NCI-H510A treated with DMSO at 0.1 percent for 48 hours (cell line): ENCODE data around the gene EML4.

Experiments used
- DNase-seq: peaks from one replicate; lab custom pipeline; 2025; lab: John Stamatoyannopoulos, UW

Gene EML4

DNA sequence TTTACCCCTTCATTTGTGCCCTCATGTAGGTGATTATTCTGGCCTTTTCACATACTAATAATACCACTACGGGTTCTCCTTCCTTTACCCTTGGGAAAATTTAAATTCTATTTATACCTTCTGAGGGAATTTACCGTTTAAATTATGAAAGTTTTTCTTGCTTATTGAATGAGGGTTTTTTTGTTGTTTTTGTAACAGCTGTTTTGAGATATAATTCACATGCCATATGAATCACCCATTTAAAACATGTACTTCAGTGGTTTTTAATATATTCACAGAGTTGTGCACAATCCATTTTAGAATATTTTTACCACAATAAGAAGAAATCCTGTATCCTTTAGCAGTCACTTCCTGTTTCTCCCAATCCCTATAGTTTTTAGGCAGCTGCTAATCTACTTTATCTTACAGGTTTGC, 54.7 kb downstream of the EML4 start:
- DNase-seq = no peak

- peak; percentile 57 for DNase-seq
These were observed 55.4 kb downstream of the EML4 start for GRCh38 chr2:42224422-42225067.

DNA sequence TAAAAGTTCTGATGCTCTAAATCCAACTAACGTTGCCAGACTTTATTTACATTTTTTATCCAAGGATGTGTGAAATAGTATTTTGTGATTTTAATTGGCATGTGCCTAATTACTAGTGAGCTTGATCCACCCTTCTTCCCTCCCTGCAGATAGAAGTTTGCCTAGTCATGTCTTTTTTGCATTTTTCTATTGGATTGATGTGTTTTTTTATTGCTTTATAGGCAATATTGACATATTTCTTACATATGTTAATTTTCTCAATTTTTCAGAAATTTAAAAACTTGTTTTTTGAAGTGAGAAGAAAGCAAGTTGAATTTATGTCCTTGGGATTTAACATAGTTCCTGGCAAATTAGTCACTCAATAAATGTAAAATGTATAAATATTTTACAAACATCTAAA, 56.4 kb downstream of the EML4 start:
- DNase-seq = no peak

DNA sequence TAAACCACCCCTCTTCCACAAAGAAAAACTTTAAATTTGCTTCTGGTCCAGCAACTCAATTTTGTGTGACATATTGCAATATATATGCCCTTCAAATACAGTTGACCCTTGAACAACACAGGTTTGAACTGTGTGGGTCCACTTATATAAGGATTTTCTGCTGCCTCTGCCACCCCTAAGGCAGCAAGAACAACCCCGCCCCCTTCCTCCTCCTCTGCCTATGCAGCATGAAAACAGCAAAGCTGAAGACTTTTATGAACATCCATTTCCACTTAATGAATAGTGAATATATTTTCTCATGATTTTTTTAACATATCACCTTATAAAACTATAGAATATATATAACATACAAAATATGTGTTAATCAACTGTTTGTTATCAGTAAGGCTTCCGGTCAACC, 58.3 kb downstream of the EML4 start:
- no peak for DNase-seq

GRCh38 chr2:42228101-42228500, 58.9 kb downstream of the EML4 start:
- DNase-seq = no peak

DNA sequence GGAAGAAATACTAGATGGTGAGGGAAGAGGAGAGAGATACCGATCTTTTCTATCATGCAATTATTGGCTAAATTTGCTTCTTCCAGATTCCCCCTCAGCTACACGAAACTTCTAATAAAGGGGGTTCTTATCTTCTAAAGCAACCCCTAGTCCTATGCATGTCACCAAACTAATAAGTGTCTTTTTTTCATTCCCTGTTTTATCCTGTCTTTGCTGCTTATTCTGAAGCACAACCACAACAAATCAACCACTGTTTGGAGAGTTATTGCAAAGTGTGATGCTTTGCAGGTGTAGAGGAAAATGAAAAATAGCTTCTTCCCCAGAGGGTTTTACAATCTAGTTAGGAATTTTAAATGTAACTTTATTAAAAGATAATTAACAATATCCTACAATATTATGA, 60.8 kb downstream of the EML4 start:
- DNase-seq = no peak

- DNase-seq = no peak
These were observed 61.7 kb downstream of the EML4 start for GRCh38 chr2:42230891-42231290.

- no peak for DNase-seq
These were observed 62.9 kb downstream of the EML4 start for GRCh38 chr2:42232024-42232423.

DNA sequence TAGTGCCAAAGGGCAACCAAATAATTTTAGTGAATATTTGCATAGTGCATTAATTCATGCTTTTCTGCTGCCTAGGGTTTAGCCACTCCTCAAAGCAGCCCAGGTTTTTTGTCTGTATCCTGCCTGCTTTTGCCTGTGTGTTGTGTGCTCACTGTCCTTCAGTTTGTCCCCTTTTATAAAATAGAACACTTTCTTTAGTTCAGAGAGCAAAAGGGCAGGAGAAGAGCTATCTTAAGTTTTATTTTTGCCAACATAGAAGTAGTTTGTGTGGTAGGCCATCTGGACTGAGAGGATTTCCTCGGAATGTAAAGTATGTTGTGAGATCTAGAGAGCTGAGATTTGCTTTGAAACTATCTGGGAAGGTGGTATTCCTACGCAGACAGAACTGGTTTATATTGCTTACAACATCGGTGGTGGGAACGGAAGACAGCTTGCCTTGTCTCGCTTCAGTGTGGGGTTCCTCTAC, 64.9 kb downstream of the EML4 start:
- DNase-seq = no peak

DNA sequence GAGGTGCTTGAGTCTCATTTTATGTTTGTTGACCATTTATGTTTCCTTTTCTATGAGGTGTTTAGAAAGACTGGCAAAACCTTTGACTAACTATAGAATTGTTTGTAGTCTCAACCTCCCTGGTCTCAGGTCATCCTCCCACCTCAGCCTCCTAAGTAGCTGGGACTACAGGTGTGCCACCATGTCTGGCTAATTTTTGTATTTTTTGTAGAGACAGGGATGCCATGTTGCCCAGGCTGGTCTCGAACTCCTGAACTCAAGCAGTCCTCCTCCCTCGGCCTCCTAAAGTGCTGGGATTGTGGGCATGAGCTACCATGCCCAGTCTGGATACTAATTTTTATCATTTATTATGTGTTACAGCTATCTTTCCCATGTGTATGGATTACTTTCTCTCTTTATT, 67.8 kb downstream of the EML4 start:
- no peak for DNase-seq

- peak; percentile 71 for DNase-seq
These were observed 69.6 kb downstream of the EML4 start for GRCh38 chr2:42238644-42239288.

DNA sequence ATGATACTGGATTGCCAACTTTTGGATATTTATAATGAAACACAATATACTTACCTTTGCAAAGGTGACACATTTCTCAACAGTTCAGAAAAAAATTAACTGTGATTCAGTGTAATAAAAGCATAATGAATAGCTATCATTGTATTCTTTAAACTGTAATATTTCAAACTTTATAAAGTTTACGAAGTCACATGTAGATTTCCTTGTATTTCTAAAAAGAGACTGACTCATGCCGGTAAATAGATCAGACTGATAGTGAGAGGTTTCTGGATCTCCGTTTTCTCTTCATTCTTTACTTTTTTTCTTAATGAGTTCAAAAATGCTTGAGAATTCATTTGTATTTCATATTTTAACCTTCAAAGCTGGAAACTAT, 70.1 kb downstream of the EML4 start:
- DNase-seq = no peak

DNA sequence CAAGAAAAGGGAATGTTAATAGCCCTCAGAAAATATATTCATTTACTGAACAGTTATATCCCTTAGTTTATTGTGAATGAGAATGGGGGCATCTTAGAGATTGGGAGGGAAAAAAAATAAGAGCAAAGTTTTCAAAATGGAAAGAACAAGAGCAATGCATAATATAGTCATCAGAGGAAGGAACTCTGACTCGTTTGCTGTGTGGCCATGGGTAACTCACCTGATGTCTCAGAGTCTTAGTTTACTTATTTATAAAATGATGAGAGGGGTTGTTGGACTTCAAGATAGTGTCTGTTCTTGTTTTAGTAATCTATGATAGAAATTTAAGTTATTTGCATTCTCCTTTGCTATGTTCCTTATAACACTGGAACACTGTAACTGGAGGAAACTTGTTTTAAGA, 70.7 kb downstream of the EML4 start:
- no peak for DNase-seq

- no peak for DNase-seq
These were observed 72.4 kb downstream of the EML4 start for GRCh38 chr2:42241517-42241916.

DNA sequence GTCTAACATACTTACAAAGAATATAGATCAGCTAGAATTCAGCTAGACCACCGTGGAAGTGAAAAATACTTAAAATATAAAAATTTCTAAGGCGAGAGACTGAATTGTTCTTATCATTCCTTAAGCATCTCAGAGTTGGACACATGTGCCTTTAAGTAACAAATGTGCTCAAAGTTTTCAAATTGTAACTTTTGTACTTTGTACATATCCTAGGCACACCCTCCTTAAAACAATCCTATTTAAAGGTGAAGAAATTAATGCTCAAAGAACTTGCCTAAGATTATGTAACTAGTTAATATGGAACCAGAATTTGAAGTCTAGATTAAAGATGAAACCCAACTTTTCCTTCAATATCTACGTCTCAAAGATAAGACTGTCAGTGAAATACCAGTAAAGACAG, 74.1 kb downstream of the EML4 start:
- no peak for DNase-seq

DNA sequence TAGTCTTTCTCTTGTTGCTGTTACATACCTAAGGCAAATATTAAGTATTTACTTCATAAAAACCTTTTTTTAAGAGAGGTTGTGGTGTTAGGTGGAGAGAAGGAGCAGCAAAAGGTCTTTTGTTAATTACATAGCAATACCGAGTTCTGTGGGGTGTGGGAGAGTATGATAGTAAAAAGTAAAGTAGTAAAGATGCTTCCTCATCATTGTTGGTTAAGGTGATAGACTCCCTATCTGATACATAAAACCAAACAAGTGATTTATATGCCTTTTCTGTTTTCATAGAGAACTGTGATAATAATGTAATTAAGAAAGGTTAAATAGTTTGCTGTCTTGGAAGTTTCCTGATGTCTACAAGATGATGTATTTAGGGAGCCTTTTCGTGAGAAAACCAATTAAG, 75.4 kb downstream of the EML4 start:
- no peak for DNase-seq

GRCh38 chr2:42245396-42245795, 76.2 kb downstream of the EML4 start:
- no peak for DNase-seq

- no peak for DNase-seq
These were observed 77.4 kb downstream of the EML4 start for GRCh38 chr2:42246562-42246961.

DNA sequence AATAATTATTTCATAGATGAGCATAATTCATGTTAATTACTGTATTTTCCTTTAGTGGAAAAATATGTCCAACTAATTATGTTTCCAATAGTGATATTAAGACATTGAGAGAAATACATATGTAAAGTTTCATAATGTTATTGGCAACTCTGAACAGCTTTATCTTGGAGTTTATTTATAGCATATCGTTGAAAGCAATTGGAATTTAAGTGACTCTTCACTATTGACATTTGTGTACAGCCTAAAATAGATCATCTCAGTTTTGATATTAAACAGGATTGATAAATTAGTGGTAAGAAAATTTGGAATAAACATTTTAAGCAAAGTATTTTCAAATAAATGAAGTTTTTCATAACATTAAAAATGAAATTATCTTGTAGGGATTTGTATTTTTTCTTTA, 79.7 kb downstream of the EML4 start:
- DNase-seq = no peak

DNA sequence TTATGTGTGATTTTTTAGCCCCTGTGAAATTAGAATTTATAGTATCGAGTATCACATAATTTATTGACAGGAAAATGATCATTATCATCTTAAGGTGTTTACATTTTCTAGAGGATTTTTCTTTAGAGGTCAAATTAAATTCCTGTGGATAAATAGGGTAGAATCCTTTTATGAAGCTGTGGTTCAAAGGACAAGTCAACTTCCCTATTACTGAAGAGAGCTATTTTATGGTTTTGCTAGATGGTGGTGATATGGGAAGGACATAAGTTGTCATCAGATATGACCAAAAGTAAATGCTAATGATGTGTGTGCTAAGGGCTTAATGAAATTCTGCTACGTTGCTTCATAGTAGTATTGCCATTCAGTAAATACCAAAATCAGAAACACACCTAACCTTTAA, 80.1 kb downstream of the EML4 start:
- no peak for DNase-seq

DNA sequence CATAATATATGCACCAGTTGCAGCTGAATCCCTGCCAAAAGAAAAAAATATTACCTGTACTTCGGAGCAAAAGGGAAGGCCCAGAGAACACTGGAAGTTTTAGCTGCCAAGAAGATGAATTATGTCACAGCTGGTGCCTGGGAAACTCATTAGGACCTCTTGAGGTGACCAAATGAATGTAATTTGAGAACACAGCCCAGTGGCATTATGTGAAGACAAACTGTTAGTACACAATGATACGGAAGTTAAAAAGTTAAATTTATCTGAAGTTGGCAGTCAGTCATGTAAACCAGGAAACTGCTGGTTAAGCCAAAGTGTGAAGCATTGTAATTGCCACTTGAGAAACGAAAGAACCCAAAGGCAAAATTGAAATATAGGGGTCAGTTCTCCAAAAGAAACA, 80.7 kb downstream of the EML4 start:
- DNase-seq = peak; percentile 95

DNA sequence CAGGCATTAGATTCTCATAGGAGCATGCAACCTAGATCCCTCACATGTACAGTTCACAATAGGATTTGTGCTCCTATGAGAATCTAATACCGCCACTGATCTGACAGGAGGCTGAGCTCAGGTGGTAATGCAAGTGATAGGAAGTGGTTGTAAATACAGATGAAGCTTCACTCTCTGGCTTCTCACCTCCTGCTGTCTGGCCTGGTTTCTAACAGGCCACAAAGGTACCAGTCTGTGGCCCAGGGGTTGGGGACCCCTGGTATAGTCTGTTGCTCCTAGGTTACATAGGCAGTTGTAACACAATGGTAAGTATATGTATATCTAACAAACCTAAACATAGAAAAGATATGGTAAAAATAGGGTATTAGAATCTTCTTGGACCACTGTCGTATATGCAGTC, 81.8 kb downstream of the EML4 start:
- DNase-seq = no peak

- peak; percentile 8 for DNase-seq
These were observed 83.3 kb downstream of the EML4 start for GRCh38 chr2:42252464-42252863.
